A549 (cell line): Measurements from ENCODE around the gene SMG9. TPM values are rescaled to one million over a fixed set of nuclear protein-coding genes. Genes with fewer than 3 reads are reported as not detected.

Source experiments
- ATAC-seq, 2 experiments: fragments of 200-7000 bp in 1 of 2; fragments of >200 bp in 1 of 2; cut with Nextera tagmentation in 1 of 2; cut with Tn5 transposase in 1 of 2; 3 replicates each; pipeline versions ENCODE4 v1.8.0 to v1.9.1; 2018 to 2020; ENCODE audit warnings: mild to moderate bottlenecking in 1 of 2, moderate library complexity in 1 of 2
- CTCF ChIA-PET: fragments of 300-600 bp; sonication (Branson Sonifier 250); formaldehyde crosslinking; extraction: SDS; loops from one replicate; lab custom pipeline; 2021; ENCODE audit warnings: antibody characterized with exemption, inconsistent platforms; lab: Yijun Ruan, JAX
- POLR2A ChIA-PET: fragments of 350-600 bp; formaldehyde crosslinking; extraction: SDS; loops from one replicate; lab custom pipeline; 2021; ENCODE audit warnings: antibody characterized with exemption, inconsistent platforms; lab: Yijun Ruan, JAX
- DNase-seq, 2 experiments: peaks; one replicate each; pipeline versions ENCODE4 v3.0.0 to v3.0.0-alpha.2; 2011 to 2016; ENCODE audit warnings: low read depth in 1 of 2, low spot score in 1 of 2
- FAIRE-seq: peaks from 2 replicates; lab custom pipeline; 2011; peaks lifted over from hg19 to GRCh38; lab: Jason Lieb, UNC
- H3K27ac ChIP-seq, 2 experiments: fragments of >200 bp; sonication (Bioruptor Twin); formaldehyde crosslinking; 3 replicates each; pipeline ENCODE4 v1.5.1; 2016 to 2017
- H3K4me1 ChIP-seq: fragments of >200 bp; sonication (Bioruptor Twin); formaldehyde crosslinking; 3 replicates; pipeline ENCODE4 v1.6.1; 2016
- H3K4me2 ChIP-seq: fragments of >200 bp; sonication (Bioruptor Twin); formaldehyde crosslinking; 3 replicates; pipeline ENCODE4 v1.6.1; 2016
- H3K4me3 ChIP-seq: fragments of >200 bp; sonication (Bioruptor Twin); formaldehyde crosslinking; 3 replicates; pipeline ENCODE4 v1.5.1; 2016
- H3K9me3 ChIP-seq: fragments of >200 bp; sonication (Bioruptor Twin); formaldehyde crosslinking; 3 replicates; pipeline ENCODE4 v1.6.1; 2016
- CBX2 ChIP-seq: fragments of 200-600 bp; sonication (generic); IDR thresholded peaks from 2 replicates; pipeline ENCODE4 v1.6.1; 2016; ENCODE audit warnings: low read depth, mild to moderate bottlenecking, borderline replicate concordance
- CBX8 ChIP-seq: fragments of 200-600 bp; sonication (generic); IDR thresholded peaks from 2 replicates; pipeline ENCODE4 v1.6.1; 2016
- CHD2 ChIP-seq: fragments of 150-350 bp; IDR thresholded peaks from 2 replicates; pipeline ENCODE4 v1.6.1; 2014; ENCODE audit warnings: low read length; ENCODE audit not compliant: partially characterized antibody
- HDAC2 ChIP-seq: fragments of 200-600 bp; sonication (generic); IDR thresholded peaks from 2 replicates; pipeline ENCODE4 v1.6.1; 2016
- HEYL ChIP-seq: fragments of 250-450 bp; sonication (Bioruptor Pico); IDR thresholded peaks from 2 replicates; pipeline ENCODE4 v1.8.0; 2021; ENCODE audit warnings: mild to moderate bottlenecking, moderate library complexity
- HOXA7 ChIP-seq: fragments of 250-450 bp; sonication (Bioruptor Pico); IDR thresholded peaks from 2 replicates; pipeline ENCODE4 v1.5.0; 2020; ENCODE audit warnings: mild to moderate bottlenecking, moderate library complexity
- HOXB5 ChIP-seq: fragments of 250-450 bp; sonication (Bioruptor Pico); IDR thresholded peaks from 2 replicates; pipeline ENCODE4 v1.5.0; 2020; ENCODE audit warnings: mild to moderate bottlenecking, moderate library complexity
- KDM1A ChIP-seq: fragments of 200-600 bp; sonication (generic); IDR thresholded peaks from 2 replicates; pipeline ENCODE4 v1.6.1; 2016; ENCODE audit warnings: low read depth, mild to moderate bottlenecking
- KDM5A ChIP-seq: fragments of 200-600 bp; sonication (generic); IDR thresholded peaks from 2 replicates; pipeline ENCODE4 v1.6.1; 2016; ENCODE audit warnings: antibody characterized with exemption, mild to moderate bottlenecking
- MAFK ChIP-seq: fragments of 450-650 bp; IDR thresholded peaks from 2 replicates; pipeline ENCODE4 v1.6.1; 2014; ENCODE audit not compliant: partially characterized antibody
- MAZ ChIP-seq: fragments of 150-350 bp; IDR thresholded peaks from 2 replicates; pipeline ENCODE4 v1.6.1; 2014; ENCODE audit warnings: antibody characterized with exemption, low read depth, low read length, borderline replicate concordance
- MYC ChIP-seq: IDR thresholded peaks from 2 replicates; pipeline ENCODE4 v1.6.1; 2012; ENCODE audit warnings: mild to moderate bottlenecking, inconsistent platforms, low read length, improper control_type of control experiment, borderline replicate concordance
- NR3C1 ChIP-seq: fragments of >200 bp; sonication (Bioruptor Twin); formaldehyde crosslinking; IDR thresholded peaks from 3 replicates; pipeline ENCODE4 v1.6.1; 2017
- PBX3 ChIP-seq: IDR thresholded peaks from 2 replicates; pipeline ENCODE4 v1.6.1; 2012
- RAD21 ChIP-seq, 2 experiments: fragments of >200 bp in 1 of 2; sonication (Bioruptor Twin) in 1 of 2; formaldehyde crosslinking in 1 of 2; IDR thresholded peaks in 1 of 2; conservative IDR thresholded peaks in 1 of 2; 2 replicates in 1 of 2; 3 replicates in 1 of 2; pipeline ENCODE4 v1.6.1; 2012 to 2018; ENCODE audit warnings: inconsistent platforms in 1 of 2
- RNF2 ChIP-seq: fragments of 200-600 bp; sonication (generic); IDR thresholded peaks from 2 replicates; pipeline ENCODE4 v1.6.1; 2016; ENCODE audit warnings: low read depth, mild to moderate bottlenecking, antibody characterized with exemption, moderate library complexity, borderline replicate concordance
- SMC3 ChIP-seq: fragments of >200 bp; sonication (Bioruptor Twin); formaldehyde crosslinking; IDR thresholded peaks from 3 replicates; pipeline ENCODE4 v1.6.1; 2018; ENCODE audit warnings: inconsistent platforms
- ZNF302 ChIP-seq: fragments of 250-450 bp; sonication (Bioruptor Pico); IDR thresholded peaks from 2 replicates; pipeline ENCODE4 v1.9.0; 2021; ENCODE audit warnings: inconsistent platforms, mild to moderate bottlenecking, moderate library complexity
- ZSCAN20 ChIP-seq: fragments of 250-450 bp; sonication (Bioruptor Pico); IDR thresholded peaks from 2 replicates; pipeline ENCODE4 v1.8.0; 2022; ENCODE audit warnings: mild to moderate bottlenecking, moderate library complexity
- WGBS: methylation state at CpG from one replicate; pipeline ENCODE4 v1.1.6; 2017; ENCODE audit errors: missing lambda C conversion rate; 5-methylcytosine and 5-hydroxymethylcytosine counted together
- polyA plus RNA-seq, 4 experiments: library from polyadenylated mRNA; depleted of rRNA in 3 of 4; stranded (reverse); fragments of >200 nt; fragmentation: RNase III in 1 of 4; extraction: RNeasy Plus Mini Kit Qiagen cat#74134 plus additional on column Dnase treatment in 1 of 4; gene quantifications; 2 replicates in 3 of 4; 3 replicates in 1 of 4; pipeline ENCODE4 v1.2.3, GENCODE V29; 2011 to 2017
- TF ChIP-seq, protein P1 (sequence below): fragments of >200 bp; sonication (Bioruptor Twin); formaldehyde crosslinking; IDR thresholded peaks from 3 replicates; pipeline ENCODE4 v1.5.1; 2016

SMG9 gene
- polyA plus RNA-seq, 2 of the 4 experiments (the other 2 are of a cell fraction) = 14.2 to 44.2 TPM

- no peaks in the 10 kb centered on the region for H3K4me1 ChIP-seq
- WGBS = 83% methylated on average over 8 of the region's 8 CpGs
- CTCF ChIA-PET = interaction anchor here (0.7 to 2.2 kb wide), 9 partner anchors 9 to 563 kb away, joined by 3 to 11 read pairs (median 3); partner anchors contain the start of genes IRGC and PLAUR
- DNase-seq (no peak), ATAC-seq (no peak), FAIRE-seq (no peak)
- H3K4me3 ChIP-seq = no peak overlapping the region
- H3K9me3 ChIP-seq = no peaks in the 10 kb centered on the region
- no peak for TF ChIP-seq MAZ
- POLR2A ChIA-PET = interaction anchor here (0.6 to 1.4 kb wide), 2 partner anchors 56 to 1436 kb away, joined by 3 to 4 read pairs; no protein-coding TSS in a partner anchor
- no peak overlapping the region for H3K4me2 ChIP-seq
- no peak overlapping the region for H3K27ac ChIP-seq
These were observed 29.9 kb downstream of the SMG9 start for GRCh38 chr19:43724896-43725295.

GRCh38 chr19:43723588-43723987 lies 31.2 kb downstream of the SMG9 start:
- FAIRE-seq = peak; percentile 36
- Histone ChIP-seq H3K4me2 (no peak overlapping the region), H3K9me3 (no peaks in the 10 kb centered on the region), H3K4me1 (no peaks in the 10 kb centered on the region), H3K27ac (no peak overlapping the region)
- peak in 1 of 2 experiments; percentile 36; a peak in 2 of 6 replicates for ATAC-seq
- TF ChIP-seq, protein P1, sequence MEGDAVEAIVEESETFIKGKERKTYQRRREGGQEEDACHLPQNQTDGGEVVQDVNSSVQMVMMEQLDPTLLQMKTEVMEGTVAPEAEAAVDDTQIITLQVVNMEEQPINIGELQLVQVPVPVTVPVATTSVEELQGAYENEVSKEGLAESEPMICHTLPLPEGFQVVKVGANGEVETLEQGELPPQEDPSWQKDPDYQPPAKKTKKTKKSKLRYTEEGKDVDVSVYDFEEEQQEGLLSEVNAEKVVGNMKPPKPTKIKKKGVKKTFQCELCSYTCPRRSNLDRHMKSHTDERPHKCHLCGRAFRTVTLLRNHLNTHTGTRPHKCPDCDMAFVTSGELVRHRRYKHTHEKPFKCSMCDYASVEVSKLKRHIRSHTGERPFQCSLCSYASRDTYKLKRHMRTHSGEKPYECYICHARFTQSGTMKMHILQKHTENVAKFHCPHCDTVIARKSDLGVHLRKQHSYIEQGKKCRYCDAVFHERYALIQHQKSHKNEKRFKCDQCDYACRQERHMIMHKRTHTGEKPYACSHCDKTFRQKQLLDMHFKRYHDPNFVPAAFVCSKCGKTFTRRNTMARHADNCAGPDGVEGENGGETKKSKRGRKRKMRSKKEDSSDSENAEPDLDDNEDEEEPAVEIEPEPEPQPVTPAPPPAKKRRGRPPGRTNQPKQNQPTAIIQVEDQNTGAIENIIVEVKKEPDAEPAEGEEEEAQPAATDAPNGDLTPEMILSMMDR = peak; percentile 48
- TF ChIP-seq RAD21 (conservative IDR thresholded peaks at IDR 0.05 in 1 of 2, IDR thresholded peaks at IDR 0.05 in 1 of 2) (peak; percentile 63 to 66), HOXA7 (CRISPR knock-in tag) (no peak), SMC3 (peak; percentile 68)
- TF ChIP-seq, all 56 proteins: peak for 3
- no peak overlapping the region for H3K4me3 ChIP-seq
- CTCF ChIA-PET = interaction anchor here (0.8 to 2.3 kb wide), 9 partner anchors 15 to 118 kb away, joined by 3 to 11 read pairs (median 4); no protein-coding TSS in a partner anchor
- WGBS = 71% methylated on average over 8 of the region's 8 CpGs
- DNase-seq = peak in 1 of 2 experiments; percentile 46
- POLR2A ChIA-PET = no interaction called here

GRCh38 chr19:43721469-43722048 lies 33.2 kb downstream of the SMG9 start:
- TF ChIP-seq CBX2 = no peak
- TF ChIP-seq CBX8 = no peak
- TF ChIP-seq SMC3 = no peak
- TF ChIP-seq RNF2 = no peak
- no peak for TF ChIP-seq KDM1A
- no peak for TF ChIP-seq NR3C1
- no peak for TF ChIP-seq HDAC2
- no peak for TF ChIP-seq PBX3
- TF ChIP-seq MAFK = no peak
- no peak for TF ChIP-seq HEYL (CRISPR knock-in tag)
- no peak for TF ChIP-seq CHD2
- no peak for TF ChIP-seq ZNF302 (CRISPR knock-in tag)
- no peak for TF ChIP-seq ZSCAN20 (CRISPR knock-in tag)
- no peak for TF ChIP-seq MYC
- TF ChIP-seq HOXB5 (CRISPR knock-in tag) = no peak
- TF ChIP-seq KDM5A = no peak
- TF ChIP-seq, all 56 proteins: peak for 0
- FAIRE-seq (peak; percentile 49), DNase-seq (no peak), ATAC-seq (no peak)
- Histone ChIP-seq H3K4me3 (no peak overlapping the region), H3K27ac (no peak overlapping the region), H3K9me3 (no peaks in the 10 kb centered on the region), H3K4me1 (no peaks in the 10 kb centered on the region), H3K4me2 (no peak overlapping the region)
- CTCF ChIA-PET = interaction anchor here (0.8 to 2.0 kb wide), 9 partner anchors 10 to 54 kb away, joined by 3 to 8 read pairs (median 4); partner anchors contain the start of gene PLAUR
- 80% methylated on average over 5 of the region's 5 CpGs for WGBS
- POLR2A ChIA-PET = interaction anchor here (0.6 to 1.2 kb wide), 2 partner anchors 53 to 166 kb away, joined by 4 to 7 read pairs; no protein-coding TSS in a partner anchor
